Measurements from ENCODE around the gene SIK2. TPM values are rescaled to one million over a fixed set of nuclear protein-coding genes. Genes with fewer than 3 reads are reported as not detected.
A peak's percentile ranks its signal among the peaks of the same experiment; 100 is the strongest.

SIK2 gene
- total RNA-seq, 1 donor from 2014 or later, result 10.1 TPM

GRCh38 chr11:111733016-111733415, 130.8 kb downstream of the SIK2 start:
- Histone ChIP-seq H3K4me3 (ENCODE audit: low read depth, low read length) (no peak overlapping the region), H3K36me3 (ENCODE audit: control insufficient read depth, insufficient read depth, low read length) (no peaks in the 10 kb centered on the region), H3K27me3 (ENCODE audit: control insufficient read depth, insufficient read depth, low read length) (no peaks in the 10 kb centered on the region)
- TF ChIP-seq CTCF (IDR thresholded peaks at IDR 0.05; ENCODE audit: insufficient read depth, low read length, poor library complexity, severe bottlenecking), result no peak
- no peak for DNase-seq (ENCODE audit: low read depth)

- no peak for DNase-seq (ENCODE audit: low read depth)
- Histone ChIP-seq H3K36me3 (ENCODE audit: control insufficient read depth, insufficient read depth, low read length) (no peaks in the 10 kb centered on the region), H3K27me3 (ENCODE audit: control insufficient read depth, insufficient read depth, low read length) (no peaks in the 10 kb centered on the region), H3K4me3 (ENCODE audit: low read depth, low read length) (no peak overlapping the region)
- TF ChIP-seq CTCF (IDR thresholded peaks at IDR 0.05; ENCODE audit: insufficient read depth, low read length, poor library complexity, severe bottlenecking), result no peak
These were observed 131.4 kb downstream of the SIK2 start for GRCh38 chr11:111733611-111734088.

GRCh38 chr11:111734101-111734953, 132.1 kb downstream of the SIK2 start:
- no peak for DNase-seq (ENCODE audit: low read depth)
- TF ChIP-seq CTCF (IDR thresholded peaks at IDR 0.05; ENCODE audit: insufficient read depth, low read length, poor library complexity, severe bottlenecking), result no peak
- H3K36me3 ChIP-seq (ENCODE audit: control insufficient read depth, insufficient read depth, low read length), result no peaks in the 10 kb centered on the region
- H3K4me3 ChIP-seq (ENCODE audit: low read depth, low read length), result no peak overlapping the region
- no peaks in the 10 kb centered on the region for H3K27me3 ChIP-seq (ENCODE audit: control insufficient read depth, insufficient read depth, low read length)

- H3K36me3 ChIP-seq (ENCODE audit: control insufficient read depth, insufficient read depth, low read length), result no peaks in the 10 kb centered on the region
- H3K4me3 ChIP-seq (ENCODE audit: low read depth, low read length), result no peak overlapping the region
- H3K27me3 ChIP-seq (ENCODE audit: control insufficient read depth, insufficient read depth, low read length), result no peaks in the 10 kb centered on the region
- no peak for DNase-seq (ENCODE audit: low read depth)
- no peak for TF ChIP-seq CTCF (IDR thresholded peaks at IDR 0.05; ENCODE audit: insufficient read depth, low read length, poor library complexity, severe bottlenecking)
These were observed 132.7 kb downstream of the SIK2 start for GRCh38 chr11:111734954-111735261.

- Histone ChIP-seq H3K4me3 (ENCODE audit: low read depth, low read length) (peak overlapping the region; percentile 30), H3K36me3 (ENCODE audit: control insufficient read depth, insufficient read depth, low read length) (no peaks in the 10 kb centered on the region), H3K27me3 (ENCODE audit: control insufficient read depth, insufficient read depth, low read length) (no peaks in the 10 kb centered on the region)
- TF ChIP-seq CTCF (IDR thresholded peaks at IDR 0.05; ENCODE audit: insufficient read depth, low read length, poor library complexity, severe bottlenecking), result no peak
- DNase-seq (ENCODE audit: low read depth), result peak; percentile 97
These were observed 133.2 kb downstream of the SIK2 start for GRCh38 chr11:111735262-111736116.
